ENCODE results near the gene SALL2. TPM values are rescaled to one million over a fixed set of nuclear protein-coding genes. Genes with fewer than 3 reads are reported as not detected.
A peak's percentile ranks its signal among the peaks of the same experiment; 100 is the strongest.

Gene SALL2
- polyA plus RNA-seq, 1 donor: 62.1 TPM

GRCh38 chr14:21528381-21529348 lies 2.5 kb upstream of the SALL2 start:
- DNase-seq: peak; percentile 34

GRCh38 chr14:21527318-21527679 lies 1.2 kb upstream of the SALL2 start:
- no peak for DNase-seq

- DNase-seq: peak; percentile 71
These were observed 649 bp upstream of the SALL2 start for GRCh38 chr14:21526672-21527317.

GRCh38 chr14:21525571-21525961 lies 580 bp downstream of the SALL2 start:
- peak; percentile 44 for DNase-seq

- DNase-seq: no peak
These were observed 1.3 kb downstream of the SALL2 start for GRCh38 chr14:21524575-21525490.

GRCh38 chr14:21523203-21523602 lies 2.9 kb downstream of the SALL2 start:
- no peak for DNase-seq

- DNase-seq: no peak
These were observed 4.6 kb downstream of the SALL2 start for GRCh38 chr14:21521501-21521900.

- no peak for DNase-seq
These were observed 5.4 kb downstream of the SALL2 start for GRCh38 chr14:21520767-21521166.

GRCh38 chr14:21518725-21519124 lies 7.4 kb downstream of the SALL2 start:
- DNase-seq: no peak

GRCh38 chr14:21514341-21514740 lies 11.8 kb downstream of the SALL2 start:
- no peak for DNase-seq

GRCh38 chr14:21510735-21511657 lies 15.2 kb downstream of the SALL2 start, which contains the start of gene METTL3:
Gene METTL3 (minus strand): TSS chr14:21511340. CDS start chr14:21511223, 117 bp downstream.
- DNase-seq: peak; percentile 99

- DNase-seq: no peak
These were observed 16.6 kb downstream of the SALL2 start for GRCh38 chr14:21509432-21510143.

GRCh38 chr14:21506557-21506956 lies 19.6 kb downstream of the SALL2 start:
- DNase-seq: no peak

- no peak for DNase-seq
These were observed 21.1 kb downstream of the SALL2 start for GRCh38 chr14:21505012-21505553.

GRCh38 chr14:21503376-21503775 lies 22.8 kb downstream of the SALL2 start:
- DNase-seq: no peak

GRCh38 chr14:21501568-21501967 lies 24.6 kb downstream of the SALL2 start:
- no peak for DNase-seq

GRCh38 chr14:21498540-21499526 lies 27.3 kb downstream of the SALL2 start:
- peak; percentile 63 for DNase-seq

GRCh38 chr14:21496453-21496852 lies 29.7 kb downstream of the SALL2 start:
- DNase-seq: no peak

Measured in left kidney (tissue), 2 donors.